Spinal cord (tissue), 10 donors: Measurements from ENCODE around the gene KYNU. TPM values are rescaled to one million over a fixed set of nuclear protein-coding genes. Genes with fewer than 3 reads are reported as not detected.
"Not testable (repeated sequence)": the region's sequence is repeated elsewhere in the genome, so short reads cannot be mapped to it uniquely, and the experiment has no call there.

Experiments used
- DNase-seq, 6 donors: peaks; one replicate each; pipeline versions ENCODE4 v3.0.0 to v3.0.0-alpha.2; 2013 to 2015; ENCODE audit warnings: low spot score in 6 of 6, low read depth in 4 of 6
- H3K27ac ChIP-seq: one replicate; pipeline ENCODE4 v1.5.1; 2013; ENCODE audit warnings: low read depth, low read length, control low read depth
- H3K27me3 ChIP-seq: one replicate; pipeline ENCODE4 v1.6.1; 2013; ENCODE audit warnings: low read length; ENCODE audit not compliant: control insufficient read depth, insufficient read depth
- H3K36me3 ChIP-seq: one replicate; pipeline ENCODE4 v1.6.1; 2013; ENCODE audit warnings: low read length; ENCODE audit not compliant: control insufficient read depth, insufficient read depth
- H3K4me1 ChIP-seq: one replicate; pipeline ENCODE4 v1.6.1; 2013; ENCODE audit warnings: low read length; ENCODE audit not compliant: control insufficient read depth, insufficient read depth
- H3K4me3 ChIP-seq: one replicate; pipeline ENCODE4 v1.5.1; 2013; ENCODE audit warnings: low read depth, low read length, control low read depth
- H3K9me3 ChIP-seq: one replicate; pipeline ENCODE4 v1.6.1; 2013; ENCODE audit warnings: low read length; ENCODE audit not compliant: control insufficient read depth, insufficient read depth
- WGBS: methylation state at CpG from one replicate; pipeline ENCODE4 v1.1.5; 2013; ENCODE audit warnings: missing lambda C conversion rate; ENCODE audit not compliant: insufficient coverage; 5-methylcytosine and 5-hydroxymethylcytosine counted together
- polyA plus RNA-seq, 2 donors: library from polyadenylated mRNA; unstranded; fragments of 120-200 nt; gene quantifications; one replicate each; pipeline ENCODE4 v1.2.1, GENCODE V29; 2013; ENCODE audit not compliant: insufficient read length in 2 of 2
- total RNA-seq, 2 donors: library from RNA; depleted of rRNA in 1 of 2; stranded (reverse); fragments of 120-200 nt in 1 of 2; fragments of >200 nt in 1 of 2; gene quantifications; one replicate each; pipeline versions ENCODE4 v1.2.3 to v1.2.4, GENCODE V29; 2013 to 2014
- donor health status: healthy.

KYNU gene
- total and polyA plus RNA-seq, 4 donors, result 0.39 to 2.4 (median 1.2) TPM

DNA sequence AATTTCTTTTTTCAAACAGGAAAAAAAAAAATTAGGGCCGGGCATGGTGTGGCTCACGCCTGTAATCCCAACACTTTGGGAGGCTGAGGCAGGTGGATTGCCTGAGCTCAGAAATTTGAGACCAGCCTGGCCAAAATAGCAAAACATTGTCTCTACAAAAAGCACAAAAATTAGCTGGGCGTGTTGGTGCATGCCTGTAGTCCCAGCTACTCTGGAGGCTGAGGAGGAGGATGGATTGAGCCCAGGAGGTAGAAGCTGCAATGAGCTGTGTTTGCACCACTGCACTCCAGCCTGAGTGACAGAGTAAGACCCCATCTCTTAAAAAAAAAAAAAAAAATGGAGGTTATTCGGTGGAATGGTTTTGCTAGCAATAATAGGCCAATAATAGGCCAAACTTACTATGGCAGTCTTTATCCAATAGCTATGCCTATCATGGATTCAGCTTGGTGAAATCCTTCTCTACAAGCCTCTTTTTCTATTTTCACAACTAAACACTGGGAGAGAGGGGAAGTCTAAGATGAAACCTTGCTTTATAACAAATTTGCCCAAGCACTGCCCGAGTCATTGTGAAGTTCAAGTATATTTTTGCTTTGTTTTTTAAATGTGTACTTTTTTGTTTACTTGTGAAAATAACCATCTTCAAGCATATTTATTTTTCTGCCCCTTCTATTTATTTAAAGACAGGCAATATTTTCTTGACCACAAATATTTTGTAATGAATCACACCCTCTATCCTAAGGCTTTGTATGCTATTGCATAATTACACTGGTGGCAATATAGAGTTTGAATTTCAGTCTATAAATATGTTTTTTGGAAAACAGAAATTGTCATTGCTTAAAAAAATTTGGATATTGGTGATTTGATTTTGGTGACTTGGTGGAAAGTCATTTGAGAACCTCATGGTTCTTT lies 20.0 kb upstream of the KYNU start:
- Histone ChIP-seq H3K36me3 (no peaks in the 10 kb centered on the region), H3K9me3 (no peaks in the 10 kb centered on the region), H3K4me1 (no peaks in the 10 kb centered on the region), H3K27ac (no peak overlapping the region), H3K27me3 (no peaks in the 10 kb centered on the region), H3K4me3 (no peak overlapping the region)
- no peak for DNase-seq
- 90% methylated on average over 3 of the region's 5 CpGs for WGBS

DNA sequence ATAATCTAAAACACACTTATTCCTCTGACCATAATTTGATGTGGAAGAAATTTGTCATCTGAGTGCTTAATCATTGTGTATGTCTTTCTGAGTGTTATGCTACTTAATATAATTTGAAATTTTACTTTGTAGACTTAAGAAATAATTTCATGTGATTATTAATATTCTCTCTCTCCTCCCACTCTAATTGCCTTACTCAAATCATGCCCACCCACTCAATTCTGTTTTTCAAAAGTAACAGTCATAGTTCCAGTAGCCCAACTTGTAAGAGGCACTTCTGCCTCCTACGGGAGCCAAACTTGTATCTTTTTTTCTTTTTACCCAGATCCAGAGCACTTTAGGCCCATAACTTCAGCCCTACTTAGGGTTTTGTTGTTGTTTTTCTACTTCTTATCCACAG lies 18.5 kb upstream of the KYNU start:
- Histone ChIP-seq H3K4me3 (no peak overlapping the region), H3K36me3 (no peaks in the 10 kb centered on the region), H3K9me3 (no peaks in the 10 kb centered on the region), H3K4me1 (no peaks in the 10 kb centered on the region), H3K27me3 (no peaks in the 10 kb centered on the region), H3K27ac (no peak overlapping the region)
- DNase-seq, result no peak
- WGBS, result 100% methylated on average over 1 of the region's 1 CpG

DNA sequence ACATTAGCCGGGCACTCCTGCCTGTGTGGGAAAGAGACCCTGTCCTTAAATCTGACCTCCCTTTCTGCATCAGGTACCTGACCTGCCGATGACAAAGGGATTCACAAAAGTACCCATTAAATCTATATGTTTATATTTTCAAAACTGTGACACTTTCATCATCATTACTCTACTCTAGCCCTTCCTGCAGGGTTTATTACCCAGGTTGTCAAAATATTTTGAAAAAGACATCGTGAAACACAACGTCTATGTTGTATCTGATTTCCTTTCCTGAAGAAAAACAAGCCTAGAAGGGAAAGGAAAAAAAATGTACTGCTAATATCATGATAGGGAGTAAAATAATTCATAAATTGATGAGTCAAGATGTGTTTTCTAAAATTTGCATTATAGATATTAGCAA lies 15.2 kb upstream of the KYNU start:
- Histone ChIP-seq H3K27ac (no peak overlapping the region), H3K4me3 (no peak overlapping the region), H3K36me3 (no peaks in the 10 kb centered on the region), H3K9me3 (no peaks in the 10 kb centered on the region), H3K4me1 (no peaks in the 10 kb centered on the region), H3K27me3 (no peaks in the 10 kb centered on the region)
- DNase-seq, result no peak
- WGBS, result 100% methylated on average over 1 of the region's 4 CpGs

DNA sequence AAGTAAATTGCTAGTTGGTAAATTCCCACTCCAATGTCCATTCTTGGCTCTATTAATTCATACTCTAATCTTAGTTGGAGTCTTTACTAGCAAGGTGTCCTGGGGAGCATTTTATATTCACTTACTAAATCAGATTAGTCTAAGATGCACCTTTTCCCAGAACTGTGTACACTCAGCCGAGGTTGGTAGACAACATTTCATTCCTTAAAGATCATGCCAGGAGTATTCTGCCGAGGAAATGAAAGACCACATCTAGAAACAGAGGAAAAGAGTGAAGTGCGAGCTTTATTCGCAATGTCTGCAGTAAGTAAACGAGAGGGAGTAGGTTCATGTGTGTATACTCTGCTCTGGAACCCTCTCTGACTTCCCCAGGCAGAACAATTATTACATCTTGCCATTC lies 14.6 kb upstream of the KYNU start:
- Histone ChIP-seq H3K27ac (no peak overlapping the region), H3K4me1 (no peaks in the 10 kb centered on the region), H3K9me3 (no peaks in the 10 kb centered on the region), H3K27me3 (no peaks in the 10 kb centered on the region), H3K4me3 (no peak overlapping the region), H3K36me3 (no peaks in the 10 kb centered on the region)
- no CpG with 5 or more reads among the region's 5 CpGs for WGBS
- no peak for DNase-seq

DNA sequence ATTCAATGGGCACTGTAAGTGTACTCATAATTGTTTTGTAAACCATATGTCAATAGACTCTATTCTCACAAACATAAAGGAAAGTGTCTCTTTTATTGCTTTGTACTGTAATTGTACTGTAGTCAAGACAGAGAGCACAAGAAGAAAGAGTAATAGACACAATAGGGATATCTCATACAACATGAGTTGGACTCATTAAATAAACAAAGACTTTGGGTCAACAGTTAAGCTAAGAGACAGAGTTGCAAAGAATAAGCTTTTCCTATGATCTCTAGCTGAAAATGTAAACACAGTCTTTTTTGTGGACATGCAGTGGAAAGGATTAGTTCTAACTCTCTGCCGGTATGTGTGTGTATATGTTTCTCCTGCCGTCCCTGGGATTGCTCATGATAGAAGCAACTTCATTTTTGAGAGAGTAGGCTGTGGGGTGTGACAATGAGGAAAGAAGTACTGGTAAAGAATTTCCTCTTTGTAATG lies 13.9 kb upstream of the KYNU start:
- Histone ChIP-seq H3K4me1 (no peaks in the 10 kb centered on the region), H3K27me3 (no peaks in the 10 kb centered on the region), H3K4me3 (no peak overlapping the region), H3K36me3 (no peaks in the 10 kb centered on the region), H3K27ac (no peak overlapping the region), H3K9me3 (no peaks in the 10 kb centered on the region)
- WGBS, result 80% methylated on average over 1 of the region's 2 CpGs
- no peak for DNase-seq

DNA sequence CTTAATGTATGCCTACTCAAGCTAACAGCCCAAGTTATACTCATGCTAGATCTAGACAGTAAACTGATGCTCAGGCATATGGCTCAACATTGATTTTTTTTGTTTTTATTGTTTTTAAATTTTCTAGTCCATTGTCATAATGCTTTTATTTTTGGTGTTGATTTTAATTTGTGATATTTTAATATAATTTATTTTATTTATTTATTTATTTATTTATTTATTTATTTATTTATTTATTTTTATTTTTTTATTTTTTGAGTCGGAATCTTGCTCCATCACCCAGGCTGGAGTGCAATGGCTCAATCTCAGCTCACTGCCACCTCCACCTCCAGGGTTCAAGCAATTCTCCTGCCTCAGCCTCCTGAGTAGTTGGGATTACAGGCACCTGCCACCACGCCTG lies 12.9 kb upstream of the KYNU start:
- H3K27me3 ChIP-seq, H3K27ac ChIP-seq, H3K4me3 ChIP-seq, H3K9me3 ChIP-seq, DNase-seq, H3K4me1 ChIP-seq, H3K36me3 ChIP-seq: not testable (repeated sequence)
- no CpG with 5 or more reads among the region's 2 CpGs for WGBS

DNA sequence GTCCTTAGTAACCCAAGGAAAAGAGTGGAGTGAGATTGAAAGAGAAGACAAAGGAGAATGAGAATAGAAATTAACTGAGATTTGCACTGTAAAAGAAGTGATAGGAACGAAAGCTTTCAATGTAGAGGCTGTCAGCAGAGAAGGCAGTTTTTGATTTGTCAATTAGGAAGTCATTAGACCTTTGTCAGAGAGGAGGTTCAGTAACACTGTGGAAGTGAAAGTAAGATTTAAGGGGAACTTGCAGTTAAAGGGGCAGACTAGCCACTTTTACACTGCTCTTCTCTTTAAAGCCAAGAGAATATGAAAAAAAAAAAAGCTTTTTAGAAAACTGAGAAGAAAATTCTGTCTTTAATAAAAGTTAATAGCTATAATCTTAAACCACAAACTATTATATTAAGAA lies 11.5 kb upstream of the KYNU start:
- H3K27ac ChIP-seq, result no peak overlapping the region
- no peak overlapping the region for H3K4me3 ChIP-seq
- no peak for DNase-seq
- H3K4me1 ChIP-seq, result no peaks in the 10 kb centered on the region
- WGBS, result 70% methylated on average over 1 of the region's 1 CpG
- no peaks in the 10 kb centered on the region for H3K9me3 ChIP-seq
- no peaks in the 10 kb centered on the region for H3K36me3 ChIP-seq
- no peaks in the 10 kb centered on the region for H3K27me3 ChIP-seq

DNA sequence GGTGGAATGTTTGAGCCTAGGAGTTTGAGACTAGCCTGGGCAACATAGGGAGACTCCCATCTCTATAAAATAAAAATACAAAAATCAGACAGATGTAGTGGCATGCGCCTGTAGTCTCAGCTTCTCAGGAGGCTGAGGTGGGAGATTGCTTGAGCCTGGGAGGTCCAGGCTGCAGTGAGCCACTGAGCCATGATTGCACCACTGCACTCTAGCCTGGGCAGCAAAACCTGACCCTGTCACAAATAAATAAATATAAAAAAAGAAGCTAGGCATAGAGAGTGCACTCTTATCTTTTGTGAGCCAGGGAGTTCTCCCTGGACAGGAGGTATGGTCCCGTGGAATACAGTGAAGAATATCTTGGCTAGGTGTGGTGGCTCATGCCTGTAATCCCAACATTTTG lies 11.0 kb upstream of the KYNU start:
- no peaks in the 10 kb centered on the region for H3K27me3 ChIP-seq
- no peaks in the 10 kb centered on the region for H3K4me1 ChIP-seq
- H3K9me3 ChIP-seq, result no peaks in the 10 kb centered on the region
- H3K4me3 ChIP-seq, result no peak overlapping the region
- no peak overlapping the region for H3K27ac ChIP-seq
- H3K36me3 ChIP-seq, result no peaks in the 10 kb centered on the region
- 91% methylated on average over 1 of the region's 2 CpGs for WGBS
- DNase-seq, result no peak

DNA sequence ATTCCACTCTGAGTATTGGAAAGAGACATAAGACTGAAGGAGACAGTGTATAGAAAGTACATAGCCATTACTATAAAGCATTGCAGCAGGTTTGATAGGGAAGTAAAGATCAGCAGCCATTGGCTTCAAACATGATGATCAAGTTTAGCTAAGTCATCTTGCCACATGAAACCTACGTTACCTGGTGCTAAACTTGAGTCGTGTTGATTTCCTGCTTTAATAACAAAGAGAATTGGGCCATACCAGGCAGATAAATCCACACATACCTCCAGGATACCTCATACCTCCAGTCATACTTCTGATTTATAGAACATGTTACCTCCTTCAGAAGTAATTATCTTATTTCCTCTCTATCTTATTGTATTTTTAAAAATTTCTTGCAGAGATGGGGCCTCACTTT lies 10.3 kb upstream of the KYNU start:
- whole genome bisulfite sequencing, result no CpG with 5 or more reads among the region's 2 CpGs
- Histone ChIP-seq H3K27ac (no peak overlapping the region), H3K4me3 (no peak overlapping the region), H3K9me3 (no peaks in the 10 kb centered on the region), H3K27me3 (no peaks in the 10 kb centered on the region), H3K36me3 (no peaks in the 10 kb centered on the region), H3K4me1 (no peaks in the 10 kb centered on the region)
- DNase-seq, result no peak

DNA sequence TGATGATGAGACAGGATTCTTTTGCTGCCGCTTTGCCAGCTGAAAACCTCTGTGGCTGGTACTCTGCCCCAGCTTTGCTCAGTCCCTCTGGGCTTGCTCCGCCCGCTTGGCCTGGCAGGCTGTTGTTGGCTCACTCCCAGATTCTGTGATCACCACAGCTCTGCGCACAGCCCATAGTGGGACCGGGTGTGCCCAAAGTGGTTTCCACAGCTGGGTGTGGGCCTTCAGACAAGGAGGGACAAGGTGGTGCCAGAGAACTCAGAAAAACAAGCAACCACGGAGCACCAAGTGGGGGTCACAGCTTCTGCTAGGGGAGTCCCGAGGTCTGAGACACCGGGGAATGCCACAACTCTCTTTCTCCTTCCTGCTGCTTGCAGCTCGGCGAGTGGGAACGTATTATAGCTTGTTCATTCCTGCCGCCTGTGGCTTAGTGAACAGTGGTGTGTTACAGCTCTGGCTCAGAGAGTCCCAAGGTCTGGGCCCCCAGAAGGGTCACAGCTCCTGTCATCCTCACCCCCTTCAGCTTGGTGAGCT lies 9.2 kb upstream of the KYNU start:
- Histone ChIP-seq H3K36me3 (no peaks in the 10 kb centered on the region), H3K4me3 (no peak overlapping the region), H3K27me3 (no peaks in the 10 kb centered on the region), H3K9me3 (no peaks in the 10 kb centered on the region), H3K4me1 (no peaks in the 10 kb centered on the region), H3K27ac (no peak overlapping the region)
- WGBS, result 92% methylated on average over 10 of the region's 12 CpGs
- no peak for DNase-seq
